GM20000 (cell line): Measurements from ENCODE around the gene PIGQ.

Experiments
- DNase-seq: peaks from one replicate; pipeline ENCODE4 v3.0.0; 2012; ENCODE audit warnings: low spot score
- CTCF ChIP-seq: IDR thresholded peaks from 2 replicates; pipeline ENCODE4 v1.5.1; 2012; ENCODE audit warnings: mild to moderate bottlenecking, control low read depth; ENCODE audit errors: extremely low read depth, missing control alignments

Gene PIGQ

GRCh38 chr16:554640-555365 lies 15.0 kb upstream of the PIGQ start:
- DNase-seq: no peak
- no peak for TF ChIP-seq CTCF

- no peak for DNase-seq
- no peak for TF ChIP-seq CTCF
Measured at GRCh38 chr16:555528-556473, 14.0 kb upstream of the PIGQ start.

GRCh38 chr16:556474-557173 lies 13.1 kb upstream of the PIGQ start:
- no peak for TF ChIP-seq CTCF
- DNase-seq: no peak

GRCh38 chr16:557463-558297 lies 12.1 kb upstream of the PIGQ start:
- TF ChIP-seq CTCF: no peak
- no peak for DNase-seq

GRCh38 chr16:558298-559020 lies 11.3 kb upstream of the PIGQ start:
- TF ChIP-seq CTCF: no peak

GRCh38 chr16:559021-559380 lies 10.8 kb upstream of the PIGQ start:
- DNase-seq: no peak
- no peak for TF ChIP-seq CTCF

More at GRCh38 chr16:558298-559020, 11.3 kb upstream of the PIGQ start:
- no peak for DNase-seq
